ENCODE results near the gene SARS1. TPM values are rescaled to one million over a fixed set of nuclear protein-coding genes. Genes with fewer than 3 reads are reported as not detected.
A peak's percentile ranks its signal among the peaks of the same experiment; 100 is the strongest.

The SARS1 gene
- total and polyA plus RNA-seq, 2 of the 13 experiments (the other 11 are each of a cell fraction or from before 2014, with no cell fraction given), result 103 to 134 TPM

DNA sequence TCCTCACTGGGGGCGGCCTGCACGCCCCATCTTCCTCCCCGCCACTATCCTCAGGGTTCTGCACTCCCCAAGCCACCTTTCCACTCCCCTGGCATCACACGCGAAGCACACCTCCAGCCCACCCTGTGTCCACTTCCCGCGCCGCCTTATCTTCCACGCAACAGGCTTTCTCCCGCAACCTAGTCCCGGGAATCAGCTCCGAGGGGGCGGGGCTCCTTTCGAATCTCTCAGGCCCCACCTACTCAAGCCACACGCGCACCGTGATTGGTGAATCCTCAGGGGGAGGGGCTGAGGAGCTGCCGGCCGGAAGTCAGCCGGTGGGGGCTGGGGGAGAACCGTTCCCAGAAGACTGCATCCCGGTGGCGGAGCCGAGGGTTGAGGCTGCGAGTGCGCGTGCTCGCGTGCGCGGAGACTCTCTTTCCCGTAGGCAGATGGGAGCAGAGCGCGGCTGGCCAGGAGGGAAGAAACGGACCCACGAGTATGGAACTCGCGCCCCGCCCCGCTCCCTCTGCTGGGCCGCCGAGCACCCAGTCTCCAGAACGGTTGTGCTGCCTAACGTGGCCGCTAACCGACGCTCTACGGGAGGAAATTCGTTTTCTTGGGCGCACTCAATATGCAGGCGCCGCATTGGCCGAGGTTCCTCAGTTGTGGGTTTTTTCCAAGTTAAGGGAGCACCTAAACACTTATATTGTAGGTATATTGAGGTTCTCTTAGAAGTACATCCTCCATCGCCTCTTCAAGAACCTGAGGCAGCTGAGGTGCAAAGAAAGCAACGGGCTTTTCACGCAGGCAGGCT is 69.4 kb downstream of the SARS1 start, which contains the start of gene PSRC1 (continued):
- TF ChIP-seq ZNF329 (CRISPR knock-in tag; IDR thresholded peaks at IDR 0.05; ENCODE audit: low read depth) (0 out of 2 replicates have a peak, but pooled peaks have one; percentile 11), HMGXB4 (CRISPR knock-in tag; IDR thresholded peaks at IDR 0.05; ENCODE audit: borderline replicate concordance in 1 of 2, low read depth in 1 of 2) (peak; percentile 76 to 82), ATF1 (CRISPR knock-in tag; IDR thresholded peaks at IDR 0.05) (no peak), GATAD2A (CRISPR knock-in tag; IDR thresholded peaks at IDR 0.05) (peak; percentile 51; the same call in 1 of the 2 replicates), HOXA5 (CRISPR knock-in tag; IDR thresholded peaks at IDR 0.05) (0 out of 2 replicates have a peak, but pooled peaks have one; percentile 52), KAT7 (CRISPR knock-in tag; IDR thresholded peaks at IDR 0.05; ENCODE audit: borderline replicate concordance) (peak; percentile 90; the same call in 1 of the 2 replicates), ZFP41 (CRISPR knock-in tag; IDR thresholded peaks at IDR 0.05; ENCODE audit: borderline replicate concordance) (no peak), BCL6 (CRISPR knock-in tag; IDR thresholded peaks at IDR 0.05) (peak; percentile 31; the same call in 1 of the 2 replicates), SNRNP70 (IDR thresholded peaks at IDR 0.05; ENCODE audit: low read depth, low read length) (no peak), ZNF430 (CRISPR knock-in tag; IDR thresholded peaks at IDR 0.05) (peak; percentile 56; the same call in 1 of the 2 replicates), IKZF5 (CRISPR knock-in tag; IDR thresholded peaks at IDR 0.05) (peak; percentile 81), ELF3 (CRISPR knock-in tag; IDR thresholded peaks at IDR 0.05) (peak; percentile 80), NR2C2 (CRISPR knock-in tag; IDR thresholded peaks at IDR 0.05; ENCODE audit: borderline replicate concordance) (peak; percentile 55; the same call in 1 of the 2 replicates)
- TF ChIP-seq, protein P1, sequence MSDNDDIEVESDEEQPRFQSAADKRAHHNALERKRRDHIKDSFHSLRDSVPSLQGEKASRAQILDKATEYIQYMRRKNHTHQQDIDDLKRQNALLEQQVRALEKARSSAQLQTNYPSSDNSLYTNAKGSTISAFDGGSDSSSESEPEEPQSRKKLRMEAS (IDR thresholded peaks at IDR 0.05), result peak; percentile 85
- TF ChIP-seq, protein P2, sequence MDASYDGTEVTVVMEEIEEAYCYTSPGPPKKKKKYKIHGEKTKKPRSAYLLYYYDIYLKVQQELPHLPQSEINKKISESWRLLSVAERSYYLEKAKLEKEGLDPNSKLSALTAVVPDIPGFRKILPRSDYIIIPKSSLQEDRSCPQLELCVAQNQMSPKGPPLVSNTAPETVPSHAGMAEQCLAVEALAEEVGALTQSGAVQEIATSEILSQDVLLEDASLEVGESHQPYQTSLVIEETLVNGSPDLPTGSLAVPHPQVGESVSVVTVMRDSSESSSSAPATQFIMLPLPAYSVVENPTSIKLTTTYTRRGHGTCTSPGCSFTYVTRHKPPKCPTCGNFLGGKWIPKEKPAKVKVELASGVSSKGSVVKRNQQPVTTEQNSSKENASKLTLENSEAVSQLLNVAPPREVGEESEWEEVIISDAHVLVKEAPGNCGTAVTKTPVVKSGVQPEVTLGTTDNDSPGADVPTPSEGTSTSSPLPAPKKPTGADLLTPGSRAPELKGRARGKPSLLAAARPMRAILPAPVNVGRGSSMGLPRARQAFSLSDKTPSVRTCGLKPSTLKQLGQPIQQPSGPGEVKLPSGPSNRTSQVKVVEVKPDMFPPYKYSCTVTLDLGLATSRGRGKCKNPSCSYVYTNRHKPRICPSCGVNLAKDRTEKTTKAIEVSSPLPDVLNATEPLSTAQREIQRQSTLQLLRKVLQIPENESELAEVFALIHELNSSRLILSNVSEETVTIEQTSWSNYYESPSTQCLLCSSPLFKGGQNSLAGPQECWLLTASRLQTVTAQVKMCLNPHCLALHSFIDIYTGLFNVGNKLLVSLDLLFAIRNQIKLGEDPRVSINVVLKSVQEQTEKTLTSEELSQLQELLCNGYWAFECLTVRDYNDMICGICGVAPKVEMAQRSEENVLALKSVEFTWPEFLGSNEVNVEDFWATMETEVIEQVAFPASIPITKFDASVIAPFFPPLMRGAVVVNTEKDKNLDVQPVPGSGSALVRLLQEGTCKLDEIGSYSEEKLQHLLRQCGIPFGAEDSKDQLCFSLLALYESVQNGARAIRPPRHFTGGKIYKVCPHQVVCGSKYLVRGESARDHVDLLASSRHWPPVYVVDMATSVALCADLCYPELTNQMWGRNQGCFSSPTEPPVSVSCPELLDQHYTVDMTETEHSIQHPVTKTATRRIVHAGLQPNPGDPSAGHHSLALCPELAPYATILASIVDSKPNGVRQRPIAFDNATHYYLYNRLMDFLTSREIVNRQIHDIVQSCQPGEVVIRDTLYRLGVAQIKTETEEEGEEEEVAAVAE (CRISPR knock-in tag; IDR thresholded peaks at IDR 0.05; ENCODE audit: borderline replicate concordance), result peak; percentile 32; the same call in 1 of the 2 replicates
- TF ChIP-seq, protein P3, sequence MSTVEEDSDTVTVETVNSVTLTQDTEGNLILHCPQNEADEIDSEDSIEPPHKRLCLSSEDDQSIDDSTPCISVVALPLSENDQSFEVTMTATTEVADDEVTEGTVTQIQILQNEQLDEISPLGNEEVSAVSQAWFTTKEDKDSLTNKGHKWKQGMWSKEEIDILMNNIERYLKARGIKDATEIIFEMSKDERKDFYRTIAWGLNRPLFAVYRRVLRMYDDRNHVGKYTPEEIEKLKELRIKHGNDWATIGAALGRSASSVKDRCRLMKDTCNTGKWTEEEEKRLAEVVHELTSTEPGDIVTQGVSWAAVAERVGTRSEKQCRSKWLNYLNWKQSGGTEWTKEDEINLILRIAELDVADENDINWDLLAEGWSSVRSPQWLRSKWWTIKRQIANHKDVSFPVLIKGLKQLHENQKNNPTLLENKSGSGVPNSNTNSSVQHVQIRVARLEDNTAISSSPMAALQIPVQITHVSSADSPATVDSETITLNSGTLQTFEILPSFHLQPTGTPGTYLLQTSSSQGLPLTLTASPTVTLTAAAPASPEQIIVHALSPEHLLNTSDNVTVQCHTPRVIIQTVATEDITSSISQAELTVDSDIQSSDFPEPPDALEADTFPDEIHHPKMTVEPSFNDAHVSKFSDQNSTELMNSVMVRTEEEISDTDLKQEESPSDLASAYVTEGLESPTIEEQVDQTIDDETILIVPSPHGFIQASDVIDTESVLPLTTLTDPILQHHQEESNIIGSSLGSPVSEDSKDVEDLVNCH (CRISPR knock-in tag; IDR thresholded peaks at IDR 0.05), result no peak
- TF ChIP-seq, protein P4, sequence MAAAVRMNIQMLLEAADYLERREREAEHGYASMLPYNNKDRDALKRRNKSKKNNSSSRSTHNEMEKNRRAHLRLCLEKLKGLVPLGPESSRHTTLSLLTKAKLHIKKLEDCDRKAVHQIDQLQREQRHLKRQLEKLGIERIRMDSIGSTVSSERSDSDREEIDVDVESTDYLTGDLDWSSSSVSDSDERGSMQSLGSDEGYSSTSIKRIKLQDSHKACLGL (CRISPR knock-in tag; IDR thresholded peaks at IDR 0.05), result 0 out of 2 replicates have a peak, but pooled peaks have one; percentile 49

Data from HepG2 (cell line).